ENCODE measurements around the gene SAMD8. TPM values are rescaled to one million over a fixed set of nuclear protein-coding genes. Genes with fewer than 3 reads are reported as not detected.
A peak's percentile ranks its signal among the peaks of the same experiment; 100 is the strongest.
"Not testable (repeated sequence)": the region's sequence is repeated elsewhere in the genome, so short reads cannot be mapped to it uniquely, and the experiment has no call there.

Gene SAMD8
- total RNA-seq, 1 experiment from 2014 or later: 8.0 TPM

GRCh38 chr10:75106891-75107290, 4.6 kb upstream of the SAMD8 start:
- not testable (repeated sequence) for DNase-seq (ENCODE audit: low spot score)

GRCh38 chr10:75107756-75108683, 3.4 kb upstream of the SAMD8 start:
- no peak for DNase-seq (ENCODE audit: low spot score)

DNA sequence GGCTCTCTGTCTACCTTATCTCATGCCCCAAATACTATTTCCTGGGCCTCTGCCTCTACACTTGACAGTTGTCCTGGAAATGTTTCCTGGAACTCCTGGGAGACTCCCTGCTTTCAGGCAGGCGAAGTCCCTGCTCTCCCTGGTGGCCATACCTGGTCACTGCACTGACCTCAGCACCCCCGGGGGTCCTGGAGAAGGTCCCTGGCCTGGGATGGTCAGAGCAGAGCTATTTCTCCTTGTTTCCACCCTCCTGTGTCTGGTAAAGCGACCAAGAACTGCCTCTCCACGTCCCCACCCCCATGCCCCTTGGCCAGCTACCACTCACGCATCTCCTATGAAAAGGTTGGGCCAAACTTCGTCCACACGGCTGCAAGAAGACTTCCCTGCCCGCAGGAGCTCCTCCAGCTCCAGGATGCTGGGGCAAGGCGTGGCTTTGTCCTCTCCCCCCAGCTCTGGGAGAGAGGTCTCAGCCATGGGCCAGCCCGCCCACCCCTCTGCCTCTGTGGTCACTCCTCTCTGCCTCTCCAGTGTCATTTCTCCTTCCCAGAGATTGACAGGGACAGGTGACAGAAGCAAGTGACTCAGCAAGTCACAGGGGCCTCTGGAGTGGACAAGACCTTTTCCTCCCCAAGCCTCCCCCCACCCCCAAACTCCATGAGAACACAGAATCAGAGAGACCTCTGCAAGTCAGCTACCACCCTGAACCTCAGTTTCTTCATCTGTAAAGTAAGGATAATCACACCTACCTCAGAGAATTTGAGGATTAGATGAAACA, 2.6 kb upstream of the SAMD8 start:
- DNase-seq (ENCODE audit: low spot score): peak; percentile 62

GRCh38 chr10:75109459-75109778, 2.0 kb upstream of the SAMD8 start:
- DNase-seq (ENCODE audit: low spot score): no peak

DNA sequence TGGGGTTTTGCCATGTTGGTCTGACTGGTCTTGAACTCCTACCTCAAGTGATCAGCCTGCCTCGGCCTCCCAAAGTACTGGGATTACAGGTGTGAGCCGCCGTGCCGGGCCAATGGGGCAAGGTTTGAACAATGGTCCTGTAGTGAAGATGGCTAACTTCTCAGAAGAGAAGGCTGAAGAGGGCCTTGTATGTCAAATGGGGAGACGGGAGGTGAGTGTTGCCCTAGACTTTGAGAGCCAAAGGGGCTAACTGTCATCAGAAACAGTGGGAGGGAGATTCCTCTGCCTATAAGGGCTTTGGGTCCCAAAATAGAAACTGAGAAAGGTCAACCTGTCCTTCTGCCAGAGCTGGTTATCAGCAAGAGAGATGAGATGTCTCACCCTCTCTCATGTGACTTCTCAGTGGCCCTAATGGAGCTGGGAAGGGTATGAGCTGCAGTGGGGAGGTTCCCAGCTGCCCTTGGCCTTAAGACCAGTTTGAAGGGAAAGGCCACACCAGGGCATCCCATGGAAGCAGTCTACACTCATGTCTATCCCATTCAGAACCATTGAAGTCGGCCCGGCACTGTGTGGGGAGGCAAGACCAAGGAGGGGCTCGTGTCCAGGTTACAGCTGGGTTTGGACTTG, 1.3 kb upstream of the SAMD8 start:
- DNase-seq (ENCODE audit: low spot score): no peak

- peak; percentile 62 for DNase-seq (ENCODE audit: low spot score)
These were observed 637 bp downstream of the SAMD8 start for GRCh38 chr10:75111907-75112679.

DNA sequence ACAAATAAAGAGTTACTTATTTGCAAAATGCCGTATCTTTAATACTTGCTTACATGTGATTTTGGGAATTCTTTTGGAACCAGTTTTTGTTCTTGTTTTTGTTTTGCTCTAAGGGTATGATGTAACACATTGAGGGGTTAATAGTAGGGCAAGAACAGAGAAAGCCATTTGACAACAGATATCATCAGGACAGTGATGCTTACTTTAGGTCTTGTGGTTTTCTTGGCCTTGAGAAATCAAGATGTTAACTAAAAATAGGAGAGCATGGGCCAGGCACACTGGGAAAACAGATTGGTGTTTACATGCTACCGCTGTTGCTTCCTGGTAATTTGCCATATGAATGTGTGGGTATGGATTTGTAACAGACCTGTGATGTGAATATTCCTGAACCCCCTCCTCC, 3.7 kb downstream of the SAMD8 start:
- no peak for DNase-seq (ENCODE audit: low spot score)

- not testable (repeated sequence) for DNase-seq (ENCODE audit: low spot score)
These were observed 5.7 kb downstream of the SAMD8 start for GRCh38 chr10:75116941-75117775.

GRCh38 chr10:75117995-75118394, 6.5 kb downstream of the SAMD8 start:
- no peak for DNase-seq (ENCODE audit: low spot score)

GRCh38 chr10:75119444-75120066, 8.1 kb downstream of the SAMD8 start:
- DNase-seq (ENCODE audit: low spot score): not testable (repeated sequence)

DNA sequence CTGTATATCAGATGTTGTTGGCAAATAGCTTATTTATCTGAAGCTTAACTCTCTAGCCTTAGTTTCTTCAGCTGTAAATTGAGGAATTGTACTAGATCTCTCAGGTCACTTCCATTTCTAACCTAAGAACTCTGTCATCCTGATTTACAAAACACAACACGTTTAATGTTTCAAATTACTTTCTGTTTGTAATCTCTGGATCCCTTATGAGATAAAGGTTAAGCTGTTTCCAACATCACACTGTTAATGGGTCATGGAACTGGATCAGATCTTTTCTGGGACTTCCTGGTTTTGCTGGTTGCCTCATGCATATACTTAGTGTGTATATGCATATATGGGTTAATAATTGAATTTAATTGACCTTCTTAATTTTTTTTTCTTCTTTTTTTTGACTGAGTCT, 9.9 kb downstream of the SAMD8 start:
- DNase-seq (ENCODE audit: low spot score): no peak

GRCh38 chr10:75122505-75122904, 11.0 kb downstream of the SAMD8 start:
- no peak for DNase-seq (ENCODE audit: low spot score)

GRCh38 chr10:75123088-75123682, 11.7 kb downstream of the SAMD8 start:
- no peak for DNase-seq (ENCODE audit: low spot score)

GRCh38 chr10:75126277-75126676, 14.8 kb downstream of the SAMD8 start:
- no peak for DNase-seq (ENCODE audit: low spot score)

DNA sequence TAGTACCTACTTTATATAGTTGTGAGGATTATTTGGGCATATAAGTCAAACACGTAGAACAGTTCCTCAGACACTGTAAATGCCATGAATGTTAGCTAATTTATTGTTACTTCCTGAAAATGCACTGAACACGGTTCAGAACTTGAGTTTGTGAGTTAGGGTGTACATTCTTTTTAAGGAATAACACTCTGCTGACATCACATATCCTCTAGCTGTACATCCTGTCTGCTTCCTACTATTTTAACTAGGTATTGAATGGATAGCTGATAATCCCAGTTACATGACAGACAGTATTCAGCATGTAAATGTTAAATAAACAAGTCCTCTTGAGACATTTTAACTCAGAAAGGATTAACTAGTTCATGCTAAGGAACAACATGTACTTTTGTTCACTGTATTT, 16.0 kb downstream of the SAMD8 start:
- DNase-seq (ENCODE audit: low spot score): no peak

GRCh38 chr10:75128985-75129384, 17.5 kb downstream of the SAMD8 start:
- not testable (repeated sequence) for DNase-seq (ENCODE audit: low spot score)

DNA sequence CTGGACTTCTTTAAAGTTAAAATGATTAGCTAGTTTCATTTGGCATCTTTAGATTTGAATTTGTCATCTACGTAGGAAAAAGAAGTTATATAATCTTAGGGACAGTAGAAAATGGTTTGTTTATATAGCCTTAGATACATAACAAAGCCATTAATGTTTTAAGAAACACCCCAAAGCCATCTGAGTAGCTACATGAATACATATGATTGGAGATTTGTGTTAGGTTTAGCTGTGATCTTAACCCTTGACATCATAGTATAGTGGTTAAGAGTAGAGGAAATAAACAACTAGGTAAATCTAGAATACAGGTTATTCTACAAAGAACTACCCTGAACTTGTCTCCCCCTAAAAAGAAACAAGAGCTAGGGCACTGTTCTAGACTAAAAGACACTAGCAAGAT, 18.1 kb downstream of the SAMD8 start:
- DNase-seq (ENCODE audit: low spot score): no peak

DNA sequence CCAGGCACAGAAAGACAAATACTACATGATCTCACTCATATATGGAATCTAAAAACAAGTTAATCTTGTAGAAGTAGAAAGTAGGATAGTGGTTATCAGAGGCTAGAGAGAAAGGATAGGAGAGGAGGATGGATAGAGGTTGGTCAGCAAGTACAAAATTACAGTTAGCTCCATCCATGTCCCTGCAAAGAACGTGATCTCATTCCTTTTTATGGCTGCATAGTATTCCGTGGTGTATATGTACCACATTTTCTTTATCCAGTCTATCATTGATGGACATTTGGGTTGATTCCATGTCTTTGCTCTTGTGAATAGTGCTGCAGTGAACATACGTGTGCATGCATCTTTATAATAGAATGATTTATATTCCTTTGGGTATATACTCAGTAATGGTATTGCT, 22.2 kb downstream of the SAMD8 start:
- not testable (repeated sequence) for DNase-seq (ENCODE audit: low spot score)

DNA sequence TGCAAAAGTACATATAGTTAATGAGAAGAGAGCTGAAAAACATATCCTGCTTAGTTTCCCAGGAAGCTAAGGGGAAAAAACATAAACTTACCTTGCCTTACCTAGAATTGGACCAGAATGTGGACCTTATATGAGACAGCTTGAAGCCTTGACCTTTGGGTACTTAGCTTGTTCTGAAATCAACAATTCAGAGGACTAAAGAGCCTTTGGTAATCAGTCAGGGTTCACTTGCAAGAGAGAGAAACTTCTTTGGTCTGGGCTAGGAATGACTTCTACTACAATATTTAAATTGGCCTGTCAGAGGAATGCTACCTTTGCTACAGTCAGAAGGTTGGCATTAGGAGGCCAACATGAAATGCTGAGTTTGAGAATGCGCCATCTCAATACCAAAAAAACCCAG, 24.9 kb downstream of the SAMD8 start:
- DNase-seq (ENCODE audit: low spot score): no peak
